Esophagus squamous epithelium (tissue), 5 donors: ENCODE results near the gene HAUS7. TPM values are rescaled to one million over a fixed set of nuclear protein-coding genes. Genes with fewer than 3 reads are reported as not detected.
A peak's percentile ranks its signal among the peaks of the same experiment; 100 is the strongest.

Experiments used
- DNase-seq: peaks from one replicate; lab custom pipeline; 2025; lab: John Stamatoyannopoulos, UW
- H3K27ac ChIP-seq, 4 donors: fragments of 200-600 bp; sonication (generic); one replicate each; pipeline ENCODE4 v1.5.1; 2016 to 2019; ENCODE audit warnings: mild to moderate bottlenecking in 1 of 4
- H3K27me3 ChIP-seq, 4 donors: fragments of 200-600 bp; sonication (generic); 1 replicate in 3 of 4; 2 replicates in 1 of 4; pipeline versions ENCODE4 v1.5.1 to v1.6.0; 2017 to 2021; ENCODE audit warnings: antibody characterized with exemption in 1 of 4
- H3K36me3 ChIP-seq, 3 donors: fragments of 200-600 bp; sonication (generic); one replicate each; pipeline ENCODE4 v1.5.1; 2016 to 2019
- H3K4me1 ChIP-seq, 3 donors: fragments of 200-600 bp; sonication (generic); one replicate each; pipeline ENCODE4 v1.5.1; 2017 to 2019
- H3K4me3 ChIP-seq, 4 donors: fragments of 200-600 bp; sonication (generic); 1 replicate in 3 of 4; 2 replicates in 1 of 4; pipeline ENCODE4 v1.5.1; 2016 to 2019; ENCODE audit warnings: mild to moderate bottlenecking in 2 of 4, moderate library complexity in 1 of 4
- H3K9me3 ChIP-seq, 3 donors: fragments of 200-600 bp; sonication (generic); one replicate each; pipeline ENCODE4 v1.5.1; 2016 to 2019
- CTCF ChIP-seq, 6 experiments: fragments of 450-650 bp in 4 of 6; fragments of 200-600 bp in 2 of 6; sonication (generic) in 2 of 6; IDR thresholded peaks; one replicate each; pipeline ENCODE4 v1.5.1; 2016 to 2019; ENCODE audit warnings: antibody characterized with exemption in 6 of 6, mild to moderate bottlenecking in 4 of 6, moderate library complexity in 4 of 6
- POLR2A ChIP-seq, 4 donors: fragments of 450-650 bp; IDR thresholded peaks; one replicate each; pipeline ENCODE4 v1.6.1; 2017; ENCODE audit warnings: antibody characterized with exemption in 4 of 4, mild to moderate bottlenecking in 4 of 4, moderate library complexity in 3 of 4
- WGBS, 2 donors: methylation state at CpG; one replicate each; pipeline ENCODE4 v1.1.5; 2018; 5-methylcytosine and 5-hydroxymethylcytosine counted together
- intact Hi-C: fragments of 100-400 bp; cut with DNase I; formaldehyde crosslinking; loops from one replicate; pipeline ENCODE4 v1.15.0; 2022
- total RNA-seq, 4 donors: library from RNA; depleted of rRNA; stranded (reverse); fragments of >200 nt; gene quantifications; one replicate each; pipeline ENCODE4 v1.1.0, GENCODE V29; 2016
- donor health status: DM: yes; HTN: yes; CAD: no.

The HAUS7 gene
- total RNA-seq, 4 donors from 2014 or later, result 8.8 to 21.0 (median 12.1) TPM

- DNase-seq, result no peak
- 57 to 86% methylated on average over 4 to 6 of the region's 7 CpGs for WGBS, 2 donors
- Histone ChIP-seq H3K36me3 (no peaks in the 10 kb centered on the region), H3K4me1 (peaks cover 12 to 42% (median 12%) of the 10 kb centered on the region in 3 donors), H3K4me3 (peak overlapping the region in 2 of 4 donors; percentile 32 to 56), H3K9me3 (no peaks in the 10 kb centered on the region), H3K27ac (peak overlapping the region in 1 of 4 donors; percentile 28), H3K27me3 (no peaks in the 10 kb centered on the region)
- intact Hi-C loops, result no loop called here
- TF ChIP-seq POLR2A (IDR thresholded peaks at IDR 0.05) (no peak), CTCF (IDR thresholded peaks at IDR 0.05) (no peak)
Observed at GRCh38 chrX:153475271-153475670, 4.9 kb upstream of the HAUS7 start.

GRCh38 chrX:153474718-153475117 is 4.3 kb upstream of the HAUS7 start:
- H3K9me3 ChIP-seq, result no peaks in the 10 kb centered on the region
- H3K4me1 ChIP-seq, result peaks cover 12 to 46% (median 13%) of the 10 kb centered on the region in 3 donors
- no CpG with 5 or more reads among the region's 59 CpGs for WGBS, 2 donors
- DNase-seq, result no peak
- peak overlapping the region; percentile 4 to 56 (median 28) for H3K4me3 ChIP-seq
- no peaks in the 10 kb centered on the region for H3K27me3 ChIP-seq
- no peaks in the 10 kb centered on the region for H3K36me3 ChIP-seq
- intact Hi-C loops, result loop anchor here (5.0 kb wide), 1 partner anchor 33 kb away; no protein-coding TSS in a partner anchor
- TF ChIP-seq POLR2A (IDR thresholded peaks at IDR 0.05) (no peak), CTCF (IDR thresholded peaks at IDR 0.05) (no peak)
- H3K27ac ChIP-seq, result peak overlapping the region in 1 of 4 donors; percentile 28

GRCh38 chrX:153474266-153474665 is 3.9 kb upstream of the HAUS7 start:
- Histone ChIP-seq H3K27me3 (no peaks in the 10 kb centered on the region), H3K27ac (peak overlapping the region in 1 of 4 donors; percentile 28), H3K36me3 (no peaks in the 10 kb centered on the region), H3K4me3 (peak overlapping the region in 2 of 4 donors; percentile 32 to 56), H3K4me1 (peaks cover 12 to 50% (median 18%) of the 10 kb centered on the region in 3 donors), H3K9me3 (no peaks in the 10 kb centered on the region)
- DNase-seq, result no peak
- TF ChIP-seq CTCF (IDR thresholded peaks at IDR 0.05) (no peak), POLR2A (IDR thresholded peaks at IDR 0.05) (no peak)
- intact Hi-C loops, result loop anchor here (5.0 kb wide), 1 partner anchor 33 kb away; no protein-coding TSS in a partner anchor
- WGBS, 2 donors, result 20 to 89% methylated on average over 1 to 4 of the region's 10 CpGs

- TF ChIP-seq POLR2A (IDR thresholded peaks at IDR 0.05) (no peak), CTCF (IDR thresholded peaks at IDR 0.05) (no peak)
- Histone ChIP-seq H3K4me3 (no peak overlapping the region), H3K36me3 (no peaks in the 10 kb centered on the region), H3K27me3 (no peaks in the 10 kb centered on the region), H3K4me1 (peaks cover 12 to 62% (median 22%) of the 10 kb centered on the region in 3 donors), H3K27ac (no peak overlapping the region), H3K9me3 (no peaks in the 10 kb centered on the region)
- 87% methylated on average over 7 of the region's 10 CpGs; no CpG with 5 or more reads in 1 of the 2 donors for WGBS, 2 donors
- DNase-seq, result no peak
- intact Hi-C loops, result loop anchor here (5.0 kb wide), 1 partner anchor 34 kb away; no protein-coding TSS in a partner anchor
Observed at GRCh38 chrX:153473126-153473525, 2.8 kb upstream of the HAUS7 start.

GRCh38 chrX:153471663-153472280 is 1.4 kb upstream of the HAUS7 start:
- no peak for DNase-seq
- Histone ChIP-seq H3K9me3 (no peaks in the 10 kb centered on the region), H3K36me3 (no peaks in the 10 kb centered on the region), H3K27me3 (no peaks in the 10 kb centered on the region), H3K4me3 (no peak overlapping the region), H3K27ac (peak overlapping the region in 1 of 4 donors; percentile 87), H3K4me1 (peaks cover 12 to 64% (median 18%) of the 10 kb centered on the region in 3 donors)
- WGBS, 2 donors, result 73 to 86% methylated on average over 5 to 8 of the region's 11 CpGs
- TF ChIP-seq CTCF (IDR thresholded peaks at IDR 0.05) (no peak), POLR2A (IDR thresholded peaks at IDR 0.05) (no peak)
- intact Hi-C loops, result loop anchor here (5.0 kb wide), 1 partner anchor 36 kb away; no protein-coding TSS in a partner anchor
